GM19193 (cell line): ENCODE data around the gene TMC4.

Experiments used
- POLR2A ChIP-seq: IDR thresholded peaks from 4 replicates; pipeline ENCODE4 v1.6.1; 2011; ENCODE audit not compliant: insufficient read depth, insufficient read length; ENCODE audit errors: extremely low read depth

Gene TMC4

DNA sequence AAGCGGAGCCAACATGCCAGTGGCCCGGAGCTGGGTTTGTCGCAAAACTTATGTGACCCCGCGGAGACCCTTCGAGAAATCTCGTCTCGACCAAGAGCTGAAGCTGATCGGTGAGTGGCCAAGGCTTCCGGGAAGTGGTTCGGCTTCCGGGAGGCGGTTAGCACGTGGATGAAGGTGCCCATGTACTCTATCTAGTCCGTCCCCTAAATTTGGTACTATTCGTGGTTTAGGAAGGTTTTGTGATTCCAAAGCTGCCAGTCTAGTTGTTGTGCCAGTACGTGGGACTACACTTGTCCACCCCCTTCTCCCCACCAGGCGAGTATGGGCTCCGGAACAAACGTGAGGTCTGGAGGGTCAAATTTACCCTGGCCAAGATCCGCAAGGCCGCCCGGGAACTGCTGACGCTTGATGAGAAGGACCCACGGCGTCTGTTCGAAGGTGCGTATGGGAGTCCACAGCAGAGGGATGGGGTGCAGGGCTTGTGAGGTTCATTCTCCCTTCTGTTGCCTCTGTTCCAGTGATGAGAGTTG lies 28.3 kb upstream of the TMC4 start:
- TF ChIP-seq POLR2A = no peak

DNA sequence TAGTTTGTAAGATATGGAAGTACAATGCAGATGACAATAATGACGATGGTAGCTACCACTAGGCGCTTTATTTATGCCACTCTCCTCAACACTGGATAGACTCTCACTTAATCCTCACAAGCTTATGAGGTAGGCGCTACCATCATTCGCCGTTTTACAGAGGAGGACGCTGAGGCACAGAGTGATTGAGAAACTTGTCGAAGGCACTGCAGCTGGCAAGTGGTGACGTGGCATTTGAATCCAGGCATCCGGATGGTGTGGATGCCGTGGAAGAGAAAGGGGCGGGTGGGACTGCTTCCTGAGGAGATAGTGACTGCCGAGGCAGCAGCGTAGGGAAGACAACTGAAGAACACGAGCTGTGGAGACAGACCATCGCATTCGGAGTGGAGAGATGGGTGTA lies 26.4 kb upstream of the TMC4 start:
- TF ChIP-seq POLR2A = no peak

DNA sequence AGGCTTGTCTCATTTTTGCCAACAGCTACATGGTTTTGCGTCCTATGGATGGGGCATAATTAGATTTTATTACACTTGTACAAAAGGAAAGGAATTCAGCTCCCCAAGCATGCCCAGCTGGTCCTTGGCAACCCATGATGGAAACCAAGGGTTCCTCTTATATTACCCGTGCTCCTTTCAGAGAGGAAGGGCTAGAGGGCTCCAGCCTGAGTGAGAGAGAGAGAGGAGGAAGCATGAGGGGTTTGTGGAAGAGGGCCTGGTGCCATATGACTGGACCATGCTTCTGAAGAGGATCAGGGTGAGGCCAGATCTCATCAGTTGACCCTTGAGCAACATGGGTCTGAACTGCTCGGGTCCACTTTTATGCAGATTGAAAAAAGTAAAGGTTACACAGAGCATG lies 24.2 kb upstream of the TMC4 start:
- TF ChIP-seq POLR2A = no peak

DNA sequence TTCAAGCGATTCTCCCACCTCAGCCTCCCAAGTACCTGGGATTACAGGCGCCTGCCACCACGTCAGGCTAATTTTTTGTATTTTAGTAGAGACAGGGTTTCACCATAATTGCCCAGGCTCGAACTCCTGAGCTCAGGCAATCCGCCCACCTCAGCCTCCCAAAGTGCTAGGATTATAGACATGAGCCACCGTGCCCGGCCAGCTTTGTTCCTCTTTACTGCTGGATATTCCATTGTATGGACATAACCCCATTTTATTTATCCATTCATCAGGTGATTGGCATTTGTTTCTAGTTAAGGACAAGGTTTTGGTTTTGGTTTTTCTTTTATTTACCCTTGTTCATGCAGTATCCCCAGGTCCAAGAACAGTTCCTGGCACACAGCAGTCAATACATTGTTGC lies 23.6 kb upstream of the TMC4 start:
- no peak for TF ChIP-seq POLR2A

DNA sequence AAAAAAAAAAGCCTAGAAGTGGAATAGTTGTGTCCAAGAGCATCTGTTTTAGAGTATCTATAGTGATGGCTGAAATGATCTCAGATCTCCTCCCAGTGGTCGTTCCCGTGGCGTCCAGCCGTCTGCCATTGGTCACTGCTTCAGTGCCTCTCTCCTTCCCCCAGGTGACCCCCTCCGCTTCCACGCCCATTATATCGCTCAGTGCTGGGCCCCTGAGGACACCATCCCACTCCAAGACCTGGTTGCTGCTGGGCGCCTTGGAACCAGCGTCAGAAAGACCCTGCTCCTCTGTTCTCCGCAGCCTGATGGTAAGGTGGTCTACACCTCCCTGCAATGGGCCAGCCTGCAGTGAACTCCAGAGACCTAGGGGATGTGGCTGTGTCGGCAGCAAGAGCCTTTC lies 20.1 kb upstream of the TMC4 start:
- no peak for TF ChIP-seq POLR2A

DNA sequence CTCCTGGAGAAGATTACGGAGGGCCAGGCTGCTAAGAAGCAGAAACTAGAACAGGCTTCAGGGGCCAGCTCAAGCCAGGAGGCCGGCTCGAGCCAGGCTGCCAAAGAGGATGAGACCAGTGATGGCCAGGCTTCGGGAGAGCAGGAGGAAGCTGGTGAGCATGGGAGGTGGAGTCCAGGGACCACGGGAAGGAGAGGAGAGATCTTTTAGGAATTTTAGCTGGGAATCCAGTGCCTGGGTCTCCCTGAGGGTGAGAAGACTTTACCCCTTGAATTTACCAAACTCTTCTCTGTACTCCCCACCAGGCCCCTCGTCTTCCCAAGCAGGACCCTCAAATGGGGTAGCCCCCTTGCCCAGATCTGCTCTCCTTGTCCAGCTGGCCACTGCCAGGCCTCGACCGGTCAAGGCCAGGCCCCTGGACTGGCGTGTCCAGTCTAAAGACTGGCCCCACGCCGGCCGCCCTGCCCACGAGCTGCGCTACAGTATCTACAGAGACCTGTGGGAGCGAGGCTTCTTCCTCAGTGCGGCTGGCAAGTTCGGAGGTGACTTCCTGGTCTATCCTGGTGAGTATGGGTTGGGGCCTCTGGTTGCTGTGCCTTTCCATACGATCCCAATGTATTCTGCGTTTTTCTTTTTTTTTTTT lies 19.0 kb upstream of the TMC4 start:
- no peak for TF ChIP-seq POLR2A

DNA sequence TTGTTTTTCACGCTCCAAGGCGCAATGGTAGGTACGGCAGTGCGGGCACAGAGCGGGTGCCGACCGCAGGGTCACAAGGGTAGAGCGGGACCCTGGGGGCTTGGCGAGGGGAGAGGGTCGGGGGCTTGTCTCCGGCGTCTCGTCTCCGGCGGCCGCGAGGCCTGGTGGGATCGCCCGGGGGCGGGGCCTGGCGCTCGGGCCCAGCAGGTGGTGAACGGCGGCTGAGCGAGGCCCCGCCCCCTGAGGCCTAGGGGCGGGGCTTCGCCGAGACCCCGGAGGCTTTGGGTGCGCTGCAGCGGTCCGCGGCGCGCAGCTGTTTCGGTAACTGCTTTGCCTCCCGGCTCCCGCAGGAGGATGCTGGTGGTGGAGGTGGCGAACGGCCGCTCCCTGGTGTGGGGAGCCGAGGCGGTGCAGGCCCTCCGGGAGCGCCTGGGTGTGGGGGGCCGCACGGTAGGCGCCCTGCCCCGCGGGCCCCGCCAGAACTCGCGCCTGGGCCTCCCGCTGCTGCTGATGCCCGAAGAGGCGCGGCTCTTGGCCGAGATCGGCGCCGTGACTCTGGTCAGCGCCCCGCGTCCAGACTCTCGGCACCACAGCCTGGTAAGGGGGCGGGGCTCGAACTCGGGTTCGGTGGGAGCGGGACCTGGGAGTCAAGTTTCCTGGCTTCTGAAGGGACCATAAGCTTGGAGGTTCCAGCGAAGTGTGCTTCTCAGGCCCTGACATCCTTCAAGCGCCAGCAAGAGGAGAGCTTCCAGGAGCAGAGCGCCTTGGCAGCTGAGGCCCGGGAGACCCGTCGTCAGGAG lies 18.3 kb upstream of the TMC4 start, which contains the start of gene TSEN34:
TSS of gene TSEN34 (plus strand) at position 298 of the 800 bp plus-strand sequence. CDS start at position 355, 57 bp downstream.
- TF ChIP-seq POLR2A = peak; percentile 77

DNA sequence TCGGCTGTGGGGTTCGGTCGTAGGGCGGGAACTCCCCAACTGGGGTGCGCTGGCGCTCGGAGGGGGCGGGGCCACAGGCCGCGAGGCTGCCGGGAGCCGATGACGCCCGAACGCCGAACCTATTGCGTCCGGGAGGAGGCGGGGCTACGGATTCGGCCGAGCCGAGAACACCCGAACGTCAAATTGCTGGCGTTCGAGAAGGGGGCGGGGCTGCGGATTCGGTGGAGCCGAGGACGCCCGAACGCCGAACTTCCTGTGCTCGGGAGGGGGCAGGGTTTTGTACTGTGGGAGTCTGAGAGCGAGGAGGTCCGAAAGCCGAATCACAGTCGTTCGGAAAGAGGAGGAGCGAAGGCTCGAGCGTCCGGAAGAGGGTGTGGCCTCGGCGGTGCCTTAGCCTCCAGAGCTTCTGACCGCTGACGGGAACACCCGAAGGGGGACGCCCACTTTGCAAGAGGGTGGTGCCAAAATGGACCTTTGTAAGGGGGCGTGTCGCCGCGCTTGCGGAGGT lies 17.6 kb upstream of the TMC4 start:
- TF ChIP-seq POLR2A = no peak

DNA sequence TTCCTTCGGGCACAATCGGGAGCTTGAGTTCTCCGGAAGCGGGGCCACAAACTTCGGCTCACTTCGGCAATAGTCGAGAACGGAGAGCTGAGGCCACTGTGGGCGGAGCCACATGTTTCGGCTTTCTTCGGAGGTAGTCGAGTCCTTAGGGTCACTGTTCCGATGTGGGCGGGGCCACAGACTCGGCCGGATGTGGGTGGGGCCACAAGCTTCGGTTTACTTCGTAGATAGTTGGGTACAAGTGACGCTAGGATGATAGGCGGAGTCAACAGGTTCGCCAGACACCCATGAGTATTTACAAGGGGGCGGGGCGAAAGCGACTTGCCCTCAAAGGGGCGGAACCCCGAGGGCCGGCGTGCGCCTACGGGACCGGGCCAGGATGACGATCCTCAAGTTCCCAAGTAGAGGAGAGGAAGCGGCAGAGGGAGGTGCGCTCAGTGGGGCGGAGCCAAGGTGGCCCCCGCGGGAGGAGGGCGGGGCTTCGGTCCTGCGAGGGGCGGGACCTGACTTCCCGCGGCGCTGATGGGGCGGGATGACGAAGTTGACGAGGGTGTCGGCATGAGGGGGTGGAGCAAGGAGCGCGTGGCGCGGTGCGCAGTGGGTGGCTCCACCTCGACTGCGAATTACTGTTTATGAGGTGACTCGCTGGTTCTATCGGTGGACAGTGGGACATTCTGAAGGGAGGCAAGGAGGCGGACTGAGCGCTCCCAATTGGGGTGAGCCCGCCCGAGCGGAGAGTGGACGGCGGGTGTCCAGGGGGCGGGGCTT lies 17.0 kb upstream of the TMC4 start:
- TF ChIP-seq POLR2A = peak; percentile 77

DNA sequence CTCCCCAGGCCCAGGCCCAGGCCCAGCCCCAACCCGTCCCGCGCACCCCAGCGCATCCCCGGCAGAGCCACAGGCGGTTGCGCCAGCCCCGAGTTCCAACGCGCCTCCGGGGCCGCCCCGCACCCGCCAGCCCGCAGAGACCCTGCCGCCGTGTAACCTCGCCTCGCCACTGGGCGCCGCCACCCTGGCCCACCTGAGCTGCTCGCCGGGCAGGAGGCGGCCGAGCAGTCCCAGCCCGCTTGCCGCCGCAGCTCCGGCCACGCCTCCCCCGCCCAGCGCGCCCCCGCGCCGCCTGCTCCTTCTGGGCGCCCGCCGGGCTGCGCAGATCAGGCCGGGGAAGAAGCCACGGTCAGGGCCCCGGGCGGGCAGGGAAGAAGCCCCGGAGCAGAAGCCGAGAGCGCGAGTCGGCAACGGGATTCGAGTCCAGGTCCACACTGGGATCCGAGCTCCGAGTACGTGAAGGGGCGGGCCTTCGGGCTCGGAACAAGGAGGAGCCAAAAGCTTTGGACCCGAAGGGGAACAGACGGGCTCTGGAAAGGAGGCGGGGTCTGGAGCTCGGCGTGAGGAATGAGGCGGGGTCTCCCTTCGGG lies 16.3 kb upstream of the TMC4 start, which contains the start of gene MBOAT7:
TSS of gene MBOAT7 (minus strand) at position 436 of the 590 bp plus-strand sequence. CDS start 1,072 bp downstream, outside the sequence.
- peak; percentile 64 for TF ChIP-seq POLR2A

DNA sequence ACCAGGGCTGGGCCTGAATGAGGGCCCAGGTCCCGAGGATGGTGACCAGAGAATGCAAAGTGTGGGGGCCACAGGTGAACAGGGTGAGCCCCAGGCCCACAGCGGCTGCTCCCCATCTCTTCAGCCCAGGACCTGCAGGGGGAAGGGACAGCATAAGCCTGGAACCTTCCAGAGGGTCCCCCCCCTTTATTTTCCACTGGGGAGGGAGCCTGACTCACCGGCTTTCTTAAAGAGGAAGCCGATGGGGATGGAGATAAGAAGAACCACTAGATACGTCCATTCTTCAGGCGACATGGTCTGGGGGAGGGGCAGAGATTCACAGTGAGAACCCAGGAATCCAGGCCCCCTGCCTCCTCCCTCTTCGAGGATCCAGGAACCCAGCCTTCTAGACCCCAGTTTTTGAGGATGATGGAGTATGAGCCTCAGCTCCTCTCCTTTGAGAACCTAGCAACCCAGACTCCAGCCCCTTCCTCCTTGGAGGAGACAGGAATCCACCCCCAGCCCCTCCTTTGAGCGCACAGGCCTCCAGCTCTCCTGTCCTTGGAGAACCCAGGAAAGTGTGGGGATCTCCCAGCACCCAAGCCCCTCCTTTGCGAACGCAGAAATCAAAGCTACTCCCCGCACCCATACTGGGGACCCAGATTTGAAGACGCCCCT lies 15.4 kb upstream of the TMC4 start:
- no peak for TF ChIP-seq POLR2A

DNA sequence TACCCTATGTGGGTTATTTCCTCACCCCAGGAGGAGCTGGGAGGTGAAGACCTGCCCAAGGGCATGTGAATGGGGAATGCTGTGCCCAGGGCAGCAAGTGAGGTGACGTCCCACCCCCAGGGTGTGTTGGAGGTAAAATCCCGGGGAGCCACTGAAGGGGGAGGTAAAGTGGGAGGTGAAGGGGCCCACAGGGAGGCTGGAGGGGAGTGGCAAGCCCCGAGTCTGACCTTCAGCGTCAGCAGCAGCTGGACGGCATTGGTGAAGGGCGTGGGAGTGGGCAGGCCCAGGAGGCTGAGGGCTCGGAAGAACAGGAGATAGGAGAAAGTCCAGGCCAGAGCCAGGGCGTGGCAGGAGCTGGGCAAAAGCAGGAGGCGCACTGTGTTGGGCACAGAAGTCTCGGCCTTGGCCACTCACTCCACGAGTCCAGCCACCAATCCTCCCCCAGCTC lies 14.0 kb upstream of the TMC4 start:
- TF ChIP-seq POLR2A = no peak

DNA sequence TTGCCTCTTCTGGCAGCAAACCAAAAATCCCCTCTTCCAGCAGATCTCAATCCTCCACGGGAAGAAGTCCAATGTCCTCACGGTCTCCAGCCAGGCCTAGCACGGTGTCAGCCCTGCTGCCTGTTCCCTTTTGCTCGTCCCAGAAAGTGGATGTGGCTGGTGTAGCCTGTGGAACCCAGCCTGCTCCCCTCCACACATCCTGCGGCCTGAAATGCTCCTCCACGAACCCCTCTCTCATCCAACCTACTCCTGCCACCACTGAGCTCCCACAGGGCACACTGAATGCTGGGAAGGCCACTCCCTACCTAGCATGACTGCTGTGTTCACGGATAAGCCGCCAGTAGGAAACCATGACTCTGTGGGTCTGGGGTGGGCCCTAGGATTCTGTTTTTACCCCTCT lies 13.4 kb upstream of the TMC4 start:
- TF ChIP-seq POLR2A = no peak

DNA sequence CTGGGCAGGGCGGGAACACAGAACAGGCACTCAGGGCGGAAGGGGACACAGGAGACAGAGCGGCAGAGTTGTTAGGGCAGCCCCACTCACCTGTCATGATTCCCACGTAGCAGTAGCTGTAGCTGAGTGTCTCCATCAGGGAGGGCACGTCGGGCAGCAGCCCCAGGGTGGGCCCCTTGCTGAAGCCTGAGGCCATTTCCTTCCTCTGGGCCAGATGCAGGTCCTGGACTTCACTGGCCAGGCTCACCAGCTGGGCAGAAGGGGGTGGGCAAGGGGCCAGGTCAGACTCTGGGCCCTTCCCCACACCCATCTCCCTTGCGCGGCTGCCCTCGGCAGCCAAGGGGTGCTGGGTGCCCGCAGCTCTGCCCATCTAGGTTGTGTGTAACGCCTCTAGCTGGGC lies 10.5 kb upstream of the TMC4 start:
- no peak for TF ChIP-seq POLR2A

DNA sequence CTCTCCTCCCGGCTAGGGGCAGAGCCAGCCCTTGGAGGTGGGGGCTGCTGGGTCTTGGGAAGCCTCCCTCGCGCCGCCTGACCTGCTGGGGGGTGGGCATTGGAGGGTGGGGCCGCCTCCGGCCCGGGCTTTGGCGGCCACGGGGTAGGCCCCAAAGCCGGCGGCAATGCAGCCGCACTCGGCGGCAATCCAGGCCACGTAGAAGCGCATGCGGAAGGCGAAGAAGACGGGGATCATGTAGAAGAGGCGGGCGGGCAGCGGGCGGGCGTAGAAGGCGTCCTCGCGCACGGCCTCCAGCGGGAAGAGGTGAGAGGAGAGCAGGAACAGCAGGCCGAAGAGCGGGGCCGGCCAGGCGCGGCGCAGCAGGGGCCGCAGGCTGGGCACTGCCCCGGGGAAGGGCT lies 7.7 kb upstream of the TMC4 start:
- no peak for TF ChIP-seq POLR2A

DNA sequence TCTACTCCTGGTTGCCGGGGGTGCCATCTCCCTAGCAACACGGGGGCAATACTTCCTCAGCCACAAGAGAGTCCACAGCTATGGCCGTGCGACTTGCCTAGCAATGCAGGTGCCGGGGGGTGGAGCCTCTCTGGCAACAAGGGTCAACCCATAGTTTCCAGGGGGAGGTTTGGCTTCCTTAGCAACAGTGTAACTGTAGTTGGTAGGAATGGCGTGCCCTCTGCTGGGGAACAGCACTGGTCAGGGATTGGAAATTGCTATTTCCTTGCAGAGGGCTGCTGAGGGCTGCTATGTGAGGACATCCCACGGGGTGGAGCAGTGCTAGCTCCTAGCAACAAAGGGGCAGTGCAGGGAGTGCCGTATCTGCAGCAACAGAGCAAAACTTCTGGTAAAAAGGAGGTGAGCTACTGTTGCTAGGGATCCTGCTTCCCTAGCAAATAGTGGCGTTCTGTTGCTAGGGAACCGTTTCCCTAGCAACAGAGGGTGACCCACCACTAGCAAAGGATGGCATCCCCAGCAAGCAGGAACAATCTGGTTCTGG lies 7.0 kb upstream of the TMC4 start:
- no peak for TF ChIP-seq POLR2A
